Subcutaneous adipose tissue (tissue), 4 donors: ENCODE results near the gene PRSS53. TPM values are rescaled to one million over a fixed set of nuclear protein-coding genes. Genes with fewer than 3 reads are reported as not detected.

Experiments
- total RNA-seq, 4 donors: library from RNA; depleted of rRNA; stranded (reverse); fragments of >200 nt; gene quantifications; one replicate each; pipeline ENCODE4 v1.1.0, GENCODE V29; 2016
- TF ChIP-seq, protein P1 (sequence below): fragments of 450-650 bp; IDR thresholded peaks from one replicate; pipeline ENCODE4 v1.5.1; 2016; ENCODE audit warnings: low read depth, mild to moderate bottlenecking, control low read depth, antibody characterized with exemption, moderate library complexity

PRSS53 gene
- total RNA-seq, 4 donors from 2014 or later = 1.5 to 3.2 (median 1.8) TPM

DNA sequence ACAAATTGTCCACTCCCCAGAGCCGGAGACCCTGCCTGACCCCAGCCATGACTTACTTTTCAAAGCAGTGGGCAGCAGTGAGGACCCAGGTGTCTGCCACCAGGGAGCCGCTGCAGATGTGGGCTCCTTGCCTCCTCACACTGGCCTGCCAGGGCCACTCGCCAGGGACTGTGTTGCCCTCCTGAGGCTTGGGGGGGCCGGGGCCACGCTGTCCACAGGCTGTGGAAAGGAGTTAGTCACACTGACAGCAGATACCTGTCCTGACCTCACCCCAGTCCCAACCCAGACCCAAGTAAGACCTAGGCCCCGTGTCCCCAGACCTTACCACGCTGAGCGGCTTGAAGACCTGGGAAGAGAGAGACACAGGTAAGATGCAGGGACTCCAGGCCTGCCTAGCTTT, 1.3 kb downstream of the PRSS53 start:
- TF ChIP-seq, protein P1, sequence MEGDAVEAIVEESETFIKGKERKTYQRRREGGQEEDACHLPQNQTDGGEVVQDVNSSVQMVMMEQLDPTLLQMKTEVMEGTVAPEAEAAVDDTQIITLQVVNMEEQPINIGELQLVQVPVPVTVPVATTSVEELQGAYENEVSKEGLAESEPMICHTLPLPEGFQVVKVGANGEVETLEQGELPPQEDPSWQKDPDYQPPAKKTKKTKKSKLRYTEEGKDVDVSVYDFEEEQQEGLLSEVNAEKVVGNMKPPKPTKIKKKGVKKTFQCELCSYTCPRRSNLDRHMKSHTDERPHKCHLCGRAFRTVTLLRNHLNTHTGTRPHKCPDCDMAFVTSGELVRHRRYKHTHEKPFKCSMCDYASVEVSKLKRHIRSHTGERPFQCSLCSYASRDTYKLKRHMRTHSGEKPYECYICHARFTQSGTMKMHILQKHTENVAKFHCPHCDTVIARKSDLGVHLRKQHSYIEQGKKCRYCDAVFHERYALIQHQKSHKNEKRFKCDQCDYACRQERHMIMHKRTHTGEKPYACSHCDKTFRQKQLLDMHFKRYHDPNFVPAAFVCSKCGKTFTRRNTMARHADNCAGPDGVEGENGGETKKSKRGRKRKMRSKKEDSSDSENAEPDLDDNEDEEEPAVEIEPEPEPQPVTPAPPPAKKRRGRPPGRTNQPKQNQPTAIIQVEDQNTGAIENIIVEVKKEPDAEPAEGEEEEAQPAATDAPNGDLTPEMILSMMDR = no peak

DNA sequence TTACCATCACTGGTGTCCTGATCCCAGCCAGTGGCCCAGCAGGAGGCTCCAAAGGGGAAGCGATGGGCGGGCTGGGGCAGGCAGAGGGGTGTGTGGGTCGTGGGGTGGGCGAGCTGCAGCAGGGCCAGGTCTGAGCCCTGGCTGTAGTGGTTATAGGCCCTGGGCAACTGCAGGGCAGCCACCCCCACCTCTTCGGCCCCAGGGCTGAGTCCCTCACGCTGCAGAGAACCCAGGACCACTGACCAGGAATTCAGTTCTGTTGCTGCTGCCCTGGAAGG, 2.2 kb downstream of the PRSS53 start:
- TF ChIP-seq, protein P1 = no peak

DNA sequence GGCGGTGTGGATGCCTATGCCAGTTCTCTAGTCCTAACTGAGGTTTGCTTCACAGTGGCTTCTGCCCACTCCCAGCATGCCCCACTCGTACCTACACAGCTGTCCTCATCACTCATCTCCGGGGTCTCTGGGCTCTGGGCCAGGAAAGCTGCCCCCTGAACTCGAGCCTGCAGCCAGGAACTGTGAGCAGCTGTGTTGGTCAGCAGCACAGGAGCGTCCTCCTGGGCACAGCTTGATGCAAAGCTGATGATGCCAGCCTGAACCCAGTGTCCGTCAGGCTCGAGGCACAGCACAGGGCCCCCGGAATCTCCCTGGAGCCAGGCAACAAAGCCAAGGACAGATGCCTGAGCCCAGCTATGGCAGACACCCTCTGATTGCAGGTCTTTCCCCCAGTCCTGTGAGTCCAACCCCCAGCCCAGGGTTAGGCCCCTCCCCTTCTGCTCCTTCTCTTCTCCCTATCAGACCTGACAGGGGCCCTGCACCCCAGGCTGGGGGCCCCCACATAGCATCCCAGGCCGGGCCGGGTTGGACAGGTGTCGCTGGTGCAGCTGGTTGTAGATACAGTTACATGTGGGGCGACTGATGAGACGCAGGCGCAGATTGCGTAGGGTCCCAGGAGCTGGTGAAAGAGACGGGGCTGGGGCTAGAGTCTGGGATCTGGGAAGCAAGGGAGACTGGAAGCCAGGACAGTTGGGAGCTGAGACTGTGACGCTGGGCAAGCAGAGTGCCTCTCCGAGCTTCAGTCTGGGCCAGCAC, 2.7 kb downstream of the PRSS53 start:
- TF ChIP-seq, protein P1 = no peak

DNA sequence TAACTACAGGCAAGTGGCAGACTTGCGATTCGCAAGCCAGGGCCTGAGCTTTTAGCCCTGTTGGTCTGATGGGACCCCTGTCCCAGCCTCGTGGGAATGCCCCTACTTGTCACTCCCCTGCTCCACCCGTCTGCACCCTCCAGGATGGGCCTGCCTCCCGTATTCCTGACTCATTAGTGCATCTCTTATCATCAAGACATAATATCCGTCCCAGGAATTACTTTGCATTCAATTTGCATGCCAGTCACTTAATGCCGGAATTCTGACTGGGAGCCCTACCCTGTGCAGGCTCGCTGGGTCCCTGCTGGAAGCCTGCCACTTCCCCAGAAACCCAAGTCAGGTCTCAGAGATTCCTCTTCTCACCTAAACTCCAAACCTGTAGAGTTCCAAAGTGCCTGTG, 3.3 kb downstream of the PRSS53 start:
- TF ChIP-seq, protein P1 = no peak

DNA sequence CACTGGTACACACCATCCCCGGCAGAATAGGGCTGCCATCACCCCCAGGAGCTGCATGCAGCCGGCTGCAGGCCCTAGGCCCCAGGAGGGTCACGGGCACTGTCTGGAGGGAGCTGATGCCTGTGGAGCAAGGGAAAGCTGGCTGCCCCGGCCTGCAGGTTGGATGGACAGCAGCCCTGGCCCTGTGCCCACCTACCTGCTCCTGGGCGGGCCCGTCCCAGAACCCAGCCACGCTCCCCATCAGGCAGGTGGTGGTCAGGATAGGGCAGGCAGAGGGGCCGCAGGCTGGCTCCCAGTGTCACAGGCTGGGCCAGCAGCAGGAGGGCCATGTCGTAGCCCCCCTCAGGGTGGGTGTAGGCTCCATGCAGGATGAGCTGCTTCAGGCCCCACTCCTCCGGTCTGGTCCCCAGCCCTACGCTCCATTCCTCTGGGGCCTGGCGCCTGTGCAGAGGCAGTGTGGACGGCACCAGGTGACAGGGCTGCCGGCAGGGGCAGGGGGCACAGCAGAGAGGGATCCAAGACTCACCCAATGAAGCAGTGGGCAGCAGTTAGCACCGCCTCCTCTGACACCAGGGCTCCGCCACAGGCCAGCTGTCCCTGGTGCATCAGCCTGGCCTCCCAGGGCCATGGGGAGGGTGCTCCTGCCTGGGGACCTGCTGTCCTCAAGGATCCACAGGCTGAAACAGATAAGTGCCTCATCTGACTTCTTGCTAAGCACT, 4.0 kb downstream of the PRSS53 start:
- TF ChIP-seq, protein P1 = no peak

DNA sequence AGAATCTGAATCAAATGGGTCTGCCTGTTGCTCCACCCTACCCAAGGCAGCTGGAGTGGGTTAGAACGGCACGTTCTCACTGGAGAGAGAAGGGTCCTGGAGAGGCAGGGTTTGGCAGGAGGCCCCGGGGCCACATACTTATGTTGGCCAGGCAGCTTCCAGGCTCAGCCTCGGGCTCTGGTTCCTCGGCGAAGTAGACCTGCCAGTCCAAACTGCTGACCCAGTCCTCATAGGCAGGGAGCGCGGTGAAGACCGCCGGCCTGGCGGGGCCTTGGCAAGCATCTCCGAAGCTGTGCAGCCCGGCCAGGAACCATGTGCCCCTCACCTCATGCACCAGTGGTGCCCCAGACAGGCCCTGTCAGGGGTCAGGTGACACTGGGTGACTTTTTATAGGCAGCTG, 4.8 kb downstream of the PRSS53 start:
- TF ChIP-seq, protein P1 = no peak

DNA sequence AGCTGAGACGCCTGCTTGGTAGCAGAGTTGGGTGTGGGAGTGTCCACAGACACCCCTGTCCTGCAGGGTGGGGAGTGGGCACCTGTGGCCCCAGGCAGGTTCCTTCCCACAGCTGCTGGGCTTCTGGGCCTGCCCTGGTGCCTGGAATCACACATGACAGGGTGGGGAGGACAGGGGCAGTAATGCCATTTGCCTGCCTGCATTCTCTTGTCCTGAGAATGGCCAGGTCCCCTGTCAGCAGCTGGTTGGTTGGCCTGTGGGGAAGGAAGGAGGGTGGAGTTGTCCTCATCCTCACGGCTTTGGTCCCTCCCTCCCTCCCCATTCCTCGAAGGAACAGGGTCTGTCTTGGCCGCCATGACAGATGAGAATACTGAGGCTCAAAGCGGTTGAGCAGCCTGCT, 5.2 kb downstream of the PRSS53 start:
- TF ChIP-seq, protein P1 = no peak
